Measurements from ENCODE around the gene TRMT11. TPM values are rescaled to one million over a fixed set of nuclear protein-coding genes. Genes with fewer than 3 reads are reported as not detected.
A peak's percentile ranks its signal among the peaks of the same experiment; 100 is the strongest.

TRMT11 gene
- total RNA-seq, 4 donors from 2014 or later = 23.6 to 152 (median 28.9) TPM

DNA sequence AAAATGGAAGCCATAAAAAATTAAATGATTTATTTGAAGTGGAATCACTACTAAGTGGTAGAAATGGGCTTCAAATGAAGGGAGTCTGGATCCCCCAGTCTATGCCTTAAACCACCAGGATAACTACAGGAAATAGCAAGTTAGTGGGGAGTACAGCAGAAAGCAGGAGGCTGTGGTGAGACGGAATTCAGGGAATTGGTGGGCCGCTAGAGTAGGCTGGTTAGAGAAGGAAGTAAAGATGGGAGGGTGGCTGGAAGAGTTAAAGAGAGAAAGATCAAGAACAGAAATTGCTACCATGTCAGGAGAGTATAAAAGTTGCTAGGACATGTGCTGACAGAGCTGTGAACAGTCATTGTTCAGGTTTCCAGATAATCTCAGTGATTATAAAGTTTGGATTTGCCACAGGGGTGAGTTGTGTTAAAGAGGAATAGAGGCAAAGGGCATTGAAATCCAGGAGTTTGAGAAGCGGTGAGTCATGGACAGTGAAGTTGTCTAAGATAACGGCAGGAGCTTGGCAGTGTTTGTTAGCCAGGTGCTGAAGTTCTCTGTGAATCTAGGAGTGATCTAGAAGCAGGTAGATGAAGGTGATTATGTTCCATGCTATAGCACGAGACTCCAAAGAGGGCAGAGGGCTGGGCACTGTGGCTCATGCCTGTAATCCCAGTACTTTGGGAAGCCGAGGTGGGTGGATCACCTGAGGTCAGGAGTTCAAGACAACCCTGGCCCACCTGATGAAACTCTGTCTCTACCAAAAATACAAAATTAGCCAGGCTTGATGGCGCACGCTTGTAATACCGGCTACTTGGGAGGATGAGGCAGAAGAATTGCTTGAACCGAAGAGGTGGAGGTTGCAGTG lies 43.4 kb upstream of the TRMT11 start:
- 71 to 73% methylated on average over 6 to 10 of the region's 10 CpGs for WGBS, 2 donors (ENCODE audit: low coverage in 1 of 2)
- intact Hi-C loops (cut with DNase I; ENCODE audit: low total_unique reads) (no loop called here), in situ Hi-C loops (cut with MboI; ENCODE audit: low pct_ligation_motif_present in 1 of 4, low pct_unique_long_range_greater_than_20kb in 1 of 4, low sequenced_read_pairs in 3 of 4) (no loop called here)
- Histone ChIP-seq H3K4me1 (peaks cover 10 to 45% (median 21%) of the 10 kb centered on the region in 4 donors), H3K9me3 (no peaks in the 10 kb centered on the region), H3K4me3 (no peak overlapping the region), H3K27me3 (no peaks in the 10 kb centered on the region), H3K36me3 (no peaks in the 10 kb centered on the region), H3K27ac (peak overlapping the region; percentile 65 to 84 (median 77))
- TF ChIP-seq POLR2A (IDR thresholded peaks at IDR 0.05) (no peak), POLR2AphosphoS5 (IDR thresholded peaks at IDR 0.05) (peak in 2 of 3 donors; percentile 46 to 47)
- DNase-seq = peak; percentile 38

GRCh38 chr6:125943528-125944433 lies 42.6 kb upstream of the TRMT11 start:
- in situ Hi-C loops (cut with MboI; ENCODE audit: low pct_ligation_motif_present in 1 of 4, low pct_unique_long_range_greater_than_20kb in 1 of 4, low sequenced_read_pairs in 3 of 4) = no loop called here
- TF ChIP-seq, protein P1, sequence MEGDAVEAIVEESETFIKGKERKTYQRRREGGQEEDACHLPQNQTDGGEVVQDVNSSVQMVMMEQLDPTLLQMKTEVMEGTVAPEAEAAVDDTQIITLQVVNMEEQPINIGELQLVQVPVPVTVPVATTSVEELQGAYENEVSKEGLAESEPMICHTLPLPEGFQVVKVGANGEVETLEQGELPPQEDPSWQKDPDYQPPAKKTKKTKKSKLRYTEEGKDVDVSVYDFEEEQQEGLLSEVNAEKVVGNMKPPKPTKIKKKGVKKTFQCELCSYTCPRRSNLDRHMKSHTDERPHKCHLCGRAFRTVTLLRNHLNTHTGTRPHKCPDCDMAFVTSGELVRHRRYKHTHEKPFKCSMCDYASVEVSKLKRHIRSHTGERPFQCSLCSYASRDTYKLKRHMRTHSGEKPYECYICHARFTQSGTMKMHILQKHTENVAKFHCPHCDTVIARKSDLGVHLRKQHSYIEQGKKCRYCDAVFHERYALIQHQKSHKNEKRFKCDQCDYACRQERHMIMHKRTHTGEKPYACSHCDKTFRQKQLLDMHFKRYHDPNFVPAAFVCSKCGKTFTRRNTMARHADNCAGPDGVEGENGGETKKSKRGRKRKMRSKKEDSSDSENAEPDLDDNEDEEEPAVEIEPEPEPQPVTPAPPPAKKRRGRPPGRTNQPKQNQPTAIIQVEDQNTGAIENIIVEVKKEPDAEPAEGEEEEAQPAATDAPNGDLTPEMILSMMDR (IDR thresholded peaks at IDR 0.05) = no peak
- no peak for TF ChIP-seq EP300 (IDR thresholded peaks at IDR 0.05; ENCODE audit: low read depth)
- TF ChIP-seq POLR2A (IDR thresholded peaks at IDR 0.05) = no peak
- TF ChIP-seq POLR2AphosphoS5 (IDR thresholded peaks at IDR 0.05) = no peak
- Histone ChIP-seq H3K27ac (peak overlapping the region; percentile 65 to 84 (median 77)), H3K4me3 (no peak overlapping the region), H3K36me3 (no peaks in the 10 kb centered on the region), H3K27me3 (no peaks in the 10 kb centered on the region), H3K9me3 (no peaks in the 10 kb centered on the region), H3K4me1 (peaks cover 10 to 45% (median 21%) of the 10 kb centered on the region in 4 donors)
- DNase-seq = no peak
- 63 to 65% methylated on average over 3 to 4 of the region's 4 CpGs for WGBS, 2 donors (ENCODE audit: low coverage in 1 of 2)
- intact Hi-C loops (cut with DNase I; ENCODE audit: low total_unique reads) = no loop called here

DNA sequence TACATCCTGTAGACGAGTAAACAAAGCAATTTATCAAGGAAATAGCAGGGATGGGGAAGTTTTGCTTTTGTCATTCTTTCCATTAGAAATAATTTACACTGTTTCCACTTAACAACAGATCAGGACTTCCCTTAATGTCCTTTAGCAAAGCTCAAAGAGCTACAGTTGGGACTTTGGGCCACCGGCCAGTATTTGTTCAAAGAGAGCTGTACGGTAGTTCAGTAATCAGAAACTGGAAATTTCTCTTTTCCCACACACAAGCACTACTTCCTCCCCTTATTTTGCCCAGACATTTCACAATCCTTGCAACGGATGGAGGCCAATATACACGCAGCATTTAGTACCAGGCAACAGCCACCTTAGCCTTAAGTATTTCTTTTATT lies 41.9 kb upstream of the TRMT11 start:
- no peaks in the 10 kb centered on the region for H3K9me3 ChIP-seq
- peak overlapping the region; percentile 65 to 84 (median 77) for H3K27ac ChIP-seq
- in situ Hi-C loops (cut with MboI; ENCODE audit: low pct_ligation_motif_present in 1 of 4, low pct_unique_long_range_greater_than_20kb in 1 of 4, low sequenced_read_pairs in 3 of 4) = no loop called here
- DNase-seq = peak; percentile 78
- intact Hi-C loops (cut with DNase I; ENCODE audit: low total_unique reads) = no loop called here
- no peaks in the 10 kb centered on the region for H3K36me3 ChIP-seq
- no peak overlapping the region for H3K4me3 ChIP-seq
- H3K27me3 ChIP-seq = no peaks in the 10 kb centered on the region
- peaks cover 10 to 45% (median 21%) of the 10 kb centered on the region in 4 donors for H3K4me1 ChIP-seq
- TF ChIP-seq EP300 (IDR thresholded peaks at IDR 0.05; ENCODE audit: low read depth) (no peak), POLR2A (IDR thresholded peaks at IDR 0.05) (no peak), POLR2AphosphoS5 (IDR thresholded peaks at IDR 0.05) (peak in 2 of 3 donors; percentile 18 to 35)
- TF ChIP-seq, protein P1 (IDR thresholded peaks at IDR 0.05) = no peak
- WGBS, 2 donors (ENCODE audit: low coverage in 1 of 2) = 6 to 10% methylated on average over 5 of the region's 5 CpGs

GRCh38 chr6:125944896-125945295 lies 41.4 kb upstream of the TRMT11 start:
- no peak for DNase-seq
- Histone ChIP-seq H3K4me1 (peaks cover 10 to 45% (median 21%) of the 10 kb centered on the region in 4 donors), H3K9me3 (no peaks in the 10 kb centered on the region), H3K27ac (peak overlapping the region; percentile 65 to 84 (median 77)), H3K4me3 (no peak overlapping the region), H3K27me3 (no peaks in the 10 kb centered on the region), H3K36me3 (no peaks in the 10 kb centered on the region)
- intact Hi-C loops (cut with DNase I; ENCODE audit: low total_unique reads) = no loop called here
- TF ChIP-seq POLR2A (IDR thresholded peaks at IDR 0.05) = no peak
- TF ChIP-seq EP300 (IDR thresholded peaks at IDR 0.05; ENCODE audit: low read depth) = no peak
- TF ChIP-seq, protein P1 (IDR thresholded peaks at IDR 0.05) = no peak
- TF ChIP-seq POLR2AphosphoS5 (IDR thresholded peaks at IDR 0.05) = no peak
- 20 to 40% methylated on average over 1 of the region's 1 CpG for WGBS, 2 donors (ENCODE audit: low coverage in 1 of 2)
- in situ Hi-C loops (cut with MboI; ENCODE audit: low pct_ligation_motif_present in 1 of 4, low pct_unique_long_range_greater_than_20kb in 1 of 4, low sequenced_read_pairs in 3 of 4) = no loop called here

Data from transverse colon (tissue), 4 donors.